ENCODE data around the gene AHCYL1.
A peak's percentile ranks its signal among the peaks of the same experiment; 100 is the strongest.

The AHCYL1 gene

DNA sequence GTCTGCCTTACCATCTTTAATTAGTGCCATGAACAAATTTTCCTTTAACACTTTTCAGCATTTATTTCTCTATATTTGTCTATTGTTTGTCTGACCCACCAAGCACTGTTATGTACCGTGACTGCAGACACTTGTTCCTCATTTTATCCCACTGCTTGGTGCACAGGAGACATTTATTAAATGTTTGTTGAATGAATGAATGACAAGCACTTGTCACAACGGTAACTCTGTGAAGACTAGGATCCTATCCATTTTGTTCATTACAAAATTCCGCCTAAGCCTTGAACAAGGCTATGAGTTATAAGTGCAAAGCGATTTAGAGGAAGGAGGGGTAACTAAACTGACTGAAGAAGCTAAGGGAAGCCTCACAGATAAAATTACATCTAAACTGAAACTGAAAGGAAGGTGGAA is 49.5 kb downstream of the AHCYL1 start:
- H3K36me3 ChIP-seq (replicated peaks): peaks cover 13% of the 10 kb centered on the region
- DNase-seq: no peak
- H3K27ac ChIP-seq: peak overlapping the region; percentile 81
- TF ChIP-seq, protein P1, sequence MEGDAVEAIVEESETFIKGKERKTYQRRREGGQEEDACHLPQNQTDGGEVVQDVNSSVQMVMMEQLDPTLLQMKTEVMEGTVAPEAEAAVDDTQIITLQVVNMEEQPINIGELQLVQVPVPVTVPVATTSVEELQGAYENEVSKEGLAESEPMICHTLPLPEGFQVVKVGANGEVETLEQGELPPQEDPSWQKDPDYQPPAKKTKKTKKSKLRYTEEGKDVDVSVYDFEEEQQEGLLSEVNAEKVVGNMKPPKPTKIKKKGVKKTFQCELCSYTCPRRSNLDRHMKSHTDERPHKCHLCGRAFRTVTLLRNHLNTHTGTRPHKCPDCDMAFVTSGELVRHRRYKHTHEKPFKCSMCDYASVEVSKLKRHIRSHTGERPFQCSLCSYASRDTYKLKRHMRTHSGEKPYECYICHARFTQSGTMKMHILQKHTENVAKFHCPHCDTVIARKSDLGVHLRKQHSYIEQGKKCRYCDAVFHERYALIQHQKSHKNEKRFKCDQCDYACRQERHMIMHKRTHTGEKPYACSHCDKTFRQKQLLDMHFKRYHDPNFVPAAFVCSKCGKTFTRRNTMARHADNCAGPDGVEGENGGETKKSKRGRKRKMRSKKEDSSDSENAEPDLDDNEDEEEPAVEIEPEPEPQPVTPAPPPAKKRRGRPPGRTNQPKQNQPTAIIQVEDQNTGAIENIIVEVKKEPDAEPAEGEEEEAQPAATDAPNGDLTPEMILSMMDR (IDR thresholded peaks at IDR 0.05; ENCODE audit: low read depth, low read length, missing control alignments): no peak
- peak overlapping the region; percentile 68 for H3K4me3 ChIP-seq (ENCODE audit: low read depth, low read length)
- in situ Hi-C loops (cut with HindIII; ENCODE audit: low pct_ligation_motif_present, low sequenced_read_pairs): no loop called here
- no peaks in the 10 kb centered on the region for H3K27me3 ChIP-seq (replicated peaks)

DNA sequence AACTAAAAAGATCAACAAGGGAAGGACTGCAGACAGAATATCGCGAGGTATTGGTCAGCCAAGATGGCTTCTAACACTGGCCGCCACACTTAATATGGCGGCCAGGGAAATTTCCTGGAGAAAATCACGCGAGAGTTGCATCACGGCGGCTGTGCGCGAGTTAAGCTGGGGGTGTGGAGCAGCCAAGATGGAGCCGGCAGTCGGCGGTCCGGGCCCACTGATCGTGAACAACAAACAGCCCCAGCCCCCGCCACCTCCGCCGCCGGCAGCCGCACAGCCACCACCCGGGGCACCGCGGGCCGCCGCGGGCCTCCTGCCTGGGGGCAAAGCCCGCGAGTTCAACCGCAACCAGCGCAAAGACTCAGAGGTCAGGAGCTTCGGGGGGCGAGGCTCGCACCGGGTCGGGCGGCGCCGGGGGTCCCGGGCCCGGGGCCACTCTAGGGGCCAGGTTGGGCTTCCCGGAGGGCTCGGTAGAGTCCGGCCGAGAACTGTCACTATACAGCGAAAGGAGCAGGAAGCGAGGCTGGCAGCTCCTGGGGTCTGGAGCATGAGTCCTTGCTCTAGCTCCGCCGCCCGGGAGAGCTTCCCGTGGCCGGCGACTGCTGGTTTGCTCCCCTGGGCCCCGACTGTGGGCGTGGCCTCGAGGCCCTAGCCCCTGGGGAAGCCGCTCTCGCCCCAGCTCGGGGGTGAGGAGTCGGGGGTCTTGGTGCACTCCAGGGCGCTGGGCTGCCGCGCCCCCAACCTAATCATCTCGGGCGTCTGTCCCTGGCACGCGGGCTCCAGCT is 50.1 kb downstream of the AHCYL1 start, which contains the start of gene STRIP1:
Gene STRIP1, plus strand, starts transcription at position 174 of the 785 bp plus-strand sequence. Its CDS starts 14 bp downstream, at position 188.
- H3K4me3 ChIP-seq (ENCODE audit: low read depth, low read length): peak within 1 kb of the TSS; percentile 68
- H3K27ac ChIP-seq: peak within 1 kb of the TSS; percentile 81
- TF ChIP-seq, protein P1 (IDR thresholded peaks at IDR 0.05; ENCODE audit: low read depth, low read length, missing control alignments): no peak
- H3K36me3 ChIP-seq (replicated peaks): peaks cover 19% of the 10 kb centered on the region
- no peaks in the 10 kb centered on the region for H3K27me3 ChIP-seq (replicated peaks)
- in situ Hi-C loops (cut with HindIII; ENCODE audit: low pct_ligation_motif_present, low sequenced_read_pairs): no loop called here
- peak; percentile 97 for DNase-seq

DNA sequence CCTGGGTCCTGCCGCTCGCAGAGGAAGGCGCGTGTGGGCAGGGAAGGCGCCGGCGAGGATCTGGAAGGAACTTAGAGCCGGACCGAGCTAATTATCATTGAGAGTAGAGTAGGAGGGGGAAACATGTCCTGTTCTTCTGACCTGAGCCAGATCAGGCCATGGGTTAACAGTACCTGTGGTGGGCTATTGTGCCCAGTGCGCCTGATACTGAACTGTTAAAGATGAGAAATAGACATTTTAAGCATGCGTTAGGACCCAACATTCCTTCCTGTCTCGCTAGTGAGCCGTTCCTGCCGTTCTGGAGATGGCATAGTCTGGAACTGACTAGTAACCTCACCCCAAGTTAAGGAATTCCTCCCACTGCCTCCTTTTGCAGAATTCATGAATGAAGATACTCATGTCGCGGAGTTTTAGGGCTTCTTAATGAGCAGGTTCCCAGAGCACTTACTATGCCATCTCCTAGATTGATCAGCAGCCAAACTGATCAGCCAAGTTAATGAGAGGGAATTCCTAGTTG is 50.7 kb downstream of the AHCYL1 start:
- DNase-seq: peak; percentile 37
- Histone ChIP-seq H3K36me3 (replicated peaks) (peaks cover 26% of the 10 kb centered on the region), H3K4me3 (ENCODE audit: low read depth, low read length) (peak overlapping the region; percentile 68), H3K27me3 (replicated peaks) (no peaks in the 10 kb centered on the region), H3K27ac (peak overlapping the region; percentile 81)
- in situ Hi-C loops (cut with HindIII; ENCODE audit: low pct_ligation_motif_present, low sequenced_read_pairs): no loop called here
- TF ChIP-seq, protein P1 (IDR thresholded peaks at IDR 0.05; ENCODE audit: low read depth, low read length, missing control alignments): no peak

DNA sequence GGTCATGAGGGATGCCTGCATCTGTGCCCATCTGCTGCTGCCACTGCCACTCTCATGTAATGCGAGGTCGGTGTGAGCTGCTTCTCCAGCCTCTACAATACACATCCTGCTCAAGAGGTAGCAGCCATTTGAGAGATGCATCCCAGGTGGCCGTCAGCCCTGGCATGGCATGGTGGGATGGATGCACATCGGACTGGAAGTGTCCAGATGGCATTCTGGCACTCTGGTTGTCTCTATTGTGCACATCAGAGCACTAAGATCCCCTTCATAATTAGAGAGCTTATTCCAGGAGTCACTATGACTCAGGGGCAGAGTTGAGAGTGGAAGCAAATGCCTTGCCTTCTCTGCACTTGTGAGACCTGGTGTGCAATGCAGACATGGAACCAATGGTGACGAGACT is 53.7 kb downstream of the AHCYL1 start:
- no peak for DNase-seq
- Histone ChIP-seq H3K36me3 (replicated peaks) (peaks cover 54% of the 10 kb centered on the region), H3K27me3 (replicated peaks) (no peaks in the 10 kb centered on the region), H3K4me3 (ENCODE audit: low read depth, low read length) (no peak overlapping the region), H3K27ac (no peak overlapping the region)
- in situ Hi-C loops (cut with HindIII; ENCODE audit: low pct_ligation_motif_present, low sequenced_read_pairs): no loop called here
- TF ChIP-seq, protein P1 (IDR thresholded peaks at IDR 0.05; ENCODE audit: low read depth, low read length, missing control alignments): no peak

DNA sequence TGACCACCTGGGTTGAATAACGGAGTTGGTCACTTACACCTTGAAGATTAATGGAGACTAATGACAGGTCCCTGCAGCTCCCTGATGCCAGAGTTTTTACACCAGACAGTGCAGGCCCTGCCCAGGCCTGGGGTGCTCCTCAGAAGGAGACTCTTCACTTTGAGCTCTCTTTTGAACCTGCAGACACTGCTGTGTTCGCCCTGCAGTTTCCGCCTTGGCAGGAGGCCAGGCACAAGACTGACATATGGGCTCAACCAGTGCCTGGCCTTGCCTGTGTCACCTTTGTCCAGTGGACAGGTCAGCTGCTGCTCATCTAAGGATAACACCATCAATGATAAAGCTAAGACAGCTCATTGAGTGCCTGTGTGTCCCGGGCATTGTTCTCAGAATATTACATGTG is 55.1 kb downstream of the AHCYL1 start:
- no peak for DNase-seq
- Histone ChIP-seq H3K4me3 (ENCODE audit: low read depth, low read length) (no peak overlapping the region), H3K27ac (no peak overlapping the region), H3K36me3 (replicated peaks) (peaks cover 66% of the 10 kb centered on the region), H3K27me3 (replicated peaks) (no peaks in the 10 kb centered on the region)
- TF ChIP-seq, protein P1 (IDR thresholded peaks at IDR 0.05; ENCODE audit: low read depth, low read length, missing control alignments): no peak
- in situ Hi-C loops (cut with HindIII; ENCODE audit: low pct_ligation_motif_present, low sequenced_read_pairs): no loop called here

All from brain microvascular endothelial cell (primary cell).